ENCODE data around the gene USP17L13. TPM values are rescaled to one million over a fixed set of nuclear protein-coding genes. Genes with fewer than 3 reads are reported as not detected.
"Not testable (repeated sequence)": the region's sequence is repeated elsewhere in the genome, so short reads cannot be mapped to it uniquely, and the experiment has no call there.

USP17L13 gene, protein sequence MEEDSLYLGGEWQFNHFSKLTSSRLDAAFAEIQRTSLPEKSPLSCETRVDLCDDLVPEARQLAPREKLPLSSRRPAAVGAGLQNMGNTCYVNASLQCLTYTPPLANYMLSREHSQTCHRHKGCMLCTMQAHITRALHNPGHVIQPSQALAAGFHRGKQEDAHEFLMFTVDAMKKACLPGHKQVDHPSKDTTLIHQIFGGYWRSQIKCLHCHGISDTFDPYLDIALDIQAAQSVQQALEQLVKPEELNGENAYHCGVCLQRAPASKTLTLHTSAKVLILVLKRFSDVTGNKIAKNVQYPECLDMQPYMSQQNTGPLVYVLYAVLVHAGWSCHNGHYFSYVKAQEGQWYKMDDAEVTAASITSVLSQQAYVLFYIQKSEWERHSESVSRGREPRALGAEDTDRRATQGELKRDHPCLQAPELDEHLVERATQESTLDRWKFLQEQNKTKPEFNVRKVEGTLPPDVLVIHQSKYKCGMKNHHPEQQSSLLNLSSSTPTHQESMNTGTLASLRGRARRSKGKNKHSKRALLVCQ
- total RNA-seq (2014; rRNA removed; shearing (Covaris generic)) (not detected in 2 replicates), total RNA-seq (2022) (not detected in 2 replicates), Bru-seq, nascent RNA (not detected), BruChase-seq, experiment 1, labeled RNA remaining after a 6-hour chase (not detected), BruChase-seq, experiment 2, labeled RNA remaining after a 2-hour chase (not detected)
- long read RNA-seq: 0 reads

DNA sequence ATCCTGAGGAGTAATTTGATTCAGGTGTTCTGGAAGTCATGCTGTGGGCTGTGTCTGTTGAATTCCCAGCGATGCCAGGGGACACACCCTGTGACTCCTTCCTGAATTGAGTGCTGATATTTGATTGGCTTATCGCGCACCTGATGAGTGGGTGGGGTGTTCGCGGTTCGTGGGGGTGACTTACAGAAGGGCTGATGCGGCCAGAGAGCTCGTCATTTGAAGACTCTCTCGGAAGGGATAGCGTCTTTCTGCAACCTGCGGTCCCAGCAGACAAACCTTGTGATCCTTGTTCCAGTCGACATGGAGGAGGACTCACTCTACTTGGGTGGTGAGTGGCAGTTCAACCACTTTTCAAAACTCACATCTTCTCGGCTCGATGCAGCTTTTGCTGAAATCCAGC is at the start of gene USP17L13:
USP17L13 (plus strand) TSS at position 301 of the 400 bp plus-strand sequence; CDS start at position 301, 0 bp downstream.
- not testable (repeated sequence) for BruUV-seq (replicated peaks); H3K9me3 ChIP-seq (ENCODE audit: low read length)

DNA sequence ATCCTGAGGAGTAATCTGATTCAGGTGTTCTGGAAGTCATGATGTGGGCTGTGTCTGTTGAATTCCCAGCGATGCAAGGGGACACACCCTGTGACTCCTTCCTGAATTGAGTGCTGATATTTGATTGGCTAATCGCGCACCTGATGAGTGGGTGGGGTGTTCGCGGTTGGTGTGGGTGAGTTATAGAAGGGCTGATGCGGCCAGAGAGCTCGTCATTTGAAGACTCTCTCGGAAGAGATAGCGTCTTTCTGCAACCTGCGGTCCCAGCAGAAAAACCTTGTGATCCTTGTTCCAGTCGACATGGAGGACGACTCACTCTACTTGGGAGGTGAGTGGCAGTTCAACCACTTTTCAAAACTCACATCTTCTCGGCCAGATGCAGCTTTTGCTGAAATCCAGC is 14.3 kb upstream of the USP17L13 start, which contains the start of gene USP17L10:
USP17L10 (plus strand) TSS at position 301 of the 400 bp plus-strand sequence; CDS start at position 301, 0 bp downstream.
- H3K4me1 ChIP-seq (ENCODE audit: insufficient read depth, low read length, poor library complexity, severe bottlenecking); H3K4me2 ChIP-seq (ENCODE audit: low read length); H3K79me2 ChIP-seq (ENCODE audit: insufficient read depth, low read depth, low read length); H4K20me1 ChIP-seq (ENCODE audit: insufficient read depth, low read length); H3K27ac ChIP-seq (ENCODE audit: low read depth, low read length, poor library complexity, severe bottlenecking); CTCF ChIA-PET (ENCODE audit: unreplicated experiment); POLR2A ChIA-PET; H3K4me3 ChIP-seq (ENCODE audit: low read depth, low read length, poor library complexity, severe bottlenecking); intact Hi-C loops (cut with micrococcal nuclease; ENCODE audit: unreplicated experiment); BruUV-seq (replicated peaks); DNase-seq (ENCODE audit: low spot score); H3K36me3 ChIP-seq (ENCODE audit: insufficient read depth, low read length); H3K9me3 ChIP-seq (ENCODE audit: low read length); H2AFZ ChIP-seq (ENCODE audit: low read length); H3K9me2 ChIP-seq (ENCODE audit: insufficient read depth, low read length): not testable (repeated sequence)

More for the DNA sequence above, at the start of gene USP17L13:
- DNase-seq (ENCODE audit: low spot score); CTCF ChIA-PET (ENCODE audit: unreplicated experiment); H3K9me2 ChIP-seq (ENCODE audit: insufficient read depth, low read length); intact Hi-C loops (cut with micrococcal nuclease; ENCODE audit: unreplicated experiment); POLR2A ChIA-PET; H3K4me1 ChIP-seq (ENCODE audit: insufficient read depth, low read length, poor library complexity, severe bottlenecking); H3K4me3 ChIP-seq (ENCODE audit: low read depth, low read length, poor library complexity, severe bottlenecking); H3K36me3 ChIP-seq (ENCODE audit: insufficient read depth, low read length); H3K4me2 ChIP-seq (ENCODE audit: low read length); H2AFZ ChIP-seq (ENCODE audit: low read length); H3K79me2 ChIP-seq (ENCODE audit: insufficient read depth, low read depth, low read length); H4K20me1 ChIP-seq (ENCODE audit: insufficient read depth, low read length); H3K27ac ChIP-seq (ENCODE audit: low read depth, low read length, poor library complexity, severe bottlenecking): not testable (repeated sequence)

DNA sequence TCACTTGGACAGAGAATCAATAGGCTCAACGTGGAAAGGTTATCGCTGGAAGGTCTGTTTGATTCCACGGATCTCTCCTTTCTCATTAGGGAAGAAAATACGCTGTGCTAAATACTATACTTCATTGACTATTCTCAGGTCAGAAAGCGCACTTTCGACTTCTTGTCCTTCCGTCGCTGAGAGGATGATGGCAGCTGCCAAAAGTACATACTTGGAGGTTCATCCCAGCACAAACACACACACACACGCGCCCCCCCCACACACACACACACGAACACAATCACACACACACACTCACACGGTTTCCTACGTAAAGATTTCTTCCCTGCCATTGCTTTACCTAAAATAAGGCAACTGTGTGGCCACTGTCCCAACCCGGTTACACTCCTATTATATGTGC is 10.0 kb upstream of the USP17L13 start:
- H3K4me3 ChIP-seq (ENCODE audit: low read depth, low read length, poor library complexity, severe bottlenecking); DNase-seq (ENCODE audit: low spot score); intact Hi-C loops (cut with micrococcal nuclease; ENCODE audit: unreplicated experiment); H3K4me2 ChIP-seq (ENCODE audit: low read length); H3K27ac ChIP-seq (ENCODE audit: low read depth, low read length, poor library complexity, severe bottlenecking); POLR2A ChIA-PET; H3K4me1 ChIP-seq (ENCODE audit: insufficient read depth, low read length, poor library complexity, severe bottlenecking); H3K9me3 ChIP-seq (ENCODE audit: low read length); H2AFZ ChIP-seq (ENCODE audit: low read length); BruUV-seq (replicated peaks); H3K9me2 ChIP-seq (ENCODE audit: insufficient read depth, low read length); H3K79me2 ChIP-seq (ENCODE audit: insufficient read depth, low read depth, low read length); H3K36me3 ChIP-seq (ENCODE audit: insufficient read depth, low read length); CTCF ChIA-PET (ENCODE audit: unreplicated experiment); H4K20me1 ChIP-seq (ENCODE audit: insufficient read depth, low read length): not testable (repeated sequence)

DNA sequence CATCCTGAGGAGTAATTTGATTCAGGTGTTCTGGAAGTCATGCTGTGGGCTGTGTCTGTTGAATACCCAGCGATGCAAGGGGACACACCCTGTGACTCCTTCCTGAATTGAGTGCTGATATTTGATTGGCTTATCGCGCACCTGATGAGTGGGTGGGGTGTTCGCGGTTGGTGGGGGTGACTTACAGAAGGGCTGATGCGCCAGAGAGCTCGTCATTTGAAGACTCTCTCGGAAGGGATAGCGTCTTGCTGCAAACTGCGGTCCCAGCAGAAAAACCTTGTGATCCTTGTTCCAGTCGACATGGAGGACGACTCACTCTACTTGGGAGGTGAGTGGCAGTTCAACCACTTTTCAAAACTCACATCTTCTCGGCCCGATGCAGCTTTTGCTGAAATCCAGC is 9.6 kb upstream of the USP17L13 start, which contains the start of gene USP17L11:
USP17L11 (plus strand) TSS at position 301 of the 400 bp plus-strand sequence; CDS start at position 301, 0 bp downstream.
- H3K9me2 ChIP-seq (ENCODE audit: insufficient read depth, low read length); H3K36me3 ChIP-seq (ENCODE audit: insufficient read depth, low read length); H3K4me2 ChIP-seq (ENCODE audit: low read length); BruUV-seq (replicated peaks); CTCF ChIA-PET (ENCODE audit: unreplicated experiment); H4K20me1 ChIP-seq (ENCODE audit: insufficient read depth, low read length); POLR2A ChIA-PET; H3K9me3 ChIP-seq (ENCODE audit: low read length); DNase-seq (ENCODE audit: low spot score); H3K79me2 ChIP-seq (ENCODE audit: insufficient read depth, low read depth, low read length); H3K27ac ChIP-seq (ENCODE audit: low read depth, low read length, poor library complexity, severe bottlenecking); intact Hi-C loops (cut with micrococcal nuclease; ENCODE audit: unreplicated experiment); H2AFZ ChIP-seq (ENCODE audit: low read length); H3K4me3 ChIP-seq (ENCODE audit: low read depth, low read length, poor library complexity, severe bottlenecking); H3K4me1 ChIP-seq (ENCODE audit: insufficient read depth, low read length, poor library complexity, severe bottlenecking): not testable (repeated sequence)

DNA sequence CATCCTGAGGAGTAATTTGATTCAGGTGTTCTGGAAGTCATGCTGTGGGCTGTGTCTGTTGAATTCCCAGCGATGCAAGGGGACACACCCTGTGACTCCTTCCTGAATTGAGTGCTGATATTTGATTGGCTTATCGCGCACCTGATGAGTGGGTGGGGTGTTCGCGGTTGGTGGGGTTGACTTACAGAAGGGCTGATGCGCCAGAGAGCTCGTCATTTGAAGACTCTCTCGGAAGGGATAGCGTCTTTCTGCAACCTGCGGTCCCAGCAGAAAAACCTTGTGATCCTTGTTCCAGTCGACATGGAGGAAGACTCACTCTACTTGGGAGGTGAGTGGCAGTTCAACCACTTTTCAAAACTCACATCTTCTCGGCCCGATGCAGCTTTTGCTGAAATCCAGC is 4.8 kb upstream of the USP17L13 start, which contains the start of gene USP17L12:
USP17L12 (plus strand) TSS at position 301 of the 400 bp plus-strand sequence; CDS start at position 301, 0 bp downstream.
- H3K36me3 ChIP-seq (ENCODE audit: insufficient read depth, low read length); CTCF ChIA-PET (ENCODE audit: unreplicated experiment); H3K27ac ChIP-seq (ENCODE audit: low read depth, low read length, poor library complexity, severe bottlenecking); H3K9me3 ChIP-seq (ENCODE audit: low read length); POLR2A ChIA-PET; H3K4me1 ChIP-seq (ENCODE audit: insufficient read depth, low read length, poor library complexity, severe bottlenecking); H3K4me3 ChIP-seq (ENCODE audit: low read depth, low read length, poor library complexity, severe bottlenecking); DNase-seq (ENCODE audit: low spot score); H3K9me2 ChIP-seq (ENCODE audit: insufficient read depth, low read length); H3K79me2 ChIP-seq (ENCODE audit: insufficient read depth, low read depth, low read length); intact Hi-C loops (cut with micrococcal nuclease; ENCODE audit: unreplicated experiment); H2AFZ ChIP-seq (ENCODE audit: low read length); BruUV-seq (replicated peaks); H4K20me1 ChIP-seq (ENCODE audit: insufficient read depth, low read length); H3K4me2 ChIP-seq (ENCODE audit: low read length): not testable (repeated sequence)

DNA sequence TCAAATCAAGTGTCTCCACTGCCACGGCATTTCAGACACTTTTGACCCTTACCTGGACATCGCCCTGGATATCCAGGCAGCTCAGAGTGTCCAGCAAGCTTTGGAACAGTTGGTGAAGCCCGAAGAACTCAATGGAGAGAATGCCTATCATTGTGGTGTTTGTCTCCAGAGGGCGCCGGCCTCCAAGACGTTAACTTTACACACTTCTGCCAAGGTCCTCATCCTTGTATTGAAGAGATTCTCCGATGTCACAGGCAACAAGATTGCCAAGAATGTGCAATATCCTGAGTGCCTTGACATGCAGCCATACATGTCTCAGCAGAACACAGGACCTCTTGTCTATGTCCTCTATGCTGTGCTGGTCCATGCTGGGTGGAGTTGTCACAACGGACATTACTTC is 5.6 kb downstream of the USP17L13 start:
- POLR2A ChIA-PET; CTCF ChIA-PET (ENCODE audit: unreplicated experiment): not testable (repeated sequence)

More for the DNA sequence above, 5.6 kb downstream of the USP17L13 start:
- H3K4me3 ChIP-seq (ENCODE audit: low read depth, low read length, poor library complexity, severe bottlenecking); H3K36me3 ChIP-seq (ENCODE audit: insufficient read depth, low read length); DNase-seq (ENCODE audit: low spot score); H3K79me2 ChIP-seq (ENCODE audit: insufficient read depth, low read depth, low read length); H4K20me1 ChIP-seq (ENCODE audit: insufficient read depth, low read length); H2AFZ ChIP-seq (ENCODE audit: low read length); H3K27ac ChIP-seq (ENCODE audit: low read depth, low read length, poor library complexity, severe bottlenecking); H3K9me2 ChIP-seq (ENCODE audit: insufficient read depth, low read length); H3K4me2 ChIP-seq (ENCODE audit: low read length); BruUV-seq (replicated peaks); H3K9me3 ChIP-seq (ENCODE audit: low read length); H3K4me1 ChIP-seq (ENCODE audit: insufficient read depth, low read length, poor library complexity, severe bottlenecking); intact Hi-C loops (cut with micrococcal nuclease; ENCODE audit: unreplicated experiment): not testable (repeated sequence)
